ENCODE data around the gene ZDHHC1.

ZDHHC1 gene

GRCh38 chr16:67395458-67396158, 20.7 kb downstream of the ZDHHC1 start:
- peaks cover 81% of the 10 kb centered on the region for H3K27me3 ChIP-seq (ENCODE audit: insufficient read depth, low read length)
- no peaks in the 10 kb centered on the region for H3K36me3 ChIP-seq (ENCODE audit: insufficient read depth, low read depth, low read length)
- no peak overlapping the region for H3K27ac ChIP-seq (ENCODE audit: low read length)
- no peaks in the 10 kb centered on the region for H3K9me3 ChIP-seq (ENCODE audit: insufficient read depth, low read depth, low read length)
- H3K9ac ChIP-seq (ENCODE audit: low read depth, low read length): no peak overlapping the region
- H3K4me3 ChIP-seq (ENCODE audit: low read length): peak overlapping the region; percentile 36; the same call in 1 of the 2 replicates
- peaks cover 12% of the 10 kb centered on the region; the same call in 1 of the 2 replicates for H3K4me1 ChIP-seq (ENCODE audit: insufficient read depth, low read length)

GRCh38 chr16:67395105-67395457, 21.2 kb downstream of the ZDHHC1 start:
- no peak overlapping the region for H3K9ac ChIP-seq (ENCODE audit: low read depth, low read length)
- H3K9me3 ChIP-seq (ENCODE audit: insufficient read depth, low read depth, low read length): no peaks in the 10 kb centered on the region
- H3K4me3 ChIP-seq (ENCODE audit: low read length): peak overlapping the region; percentile 40; the same call in 1 of the 2 replicates
- no peaks in the 10 kb centered on the region for H3K36me3 ChIP-seq (ENCODE audit: insufficient read depth, low read depth, low read length)
- peaks cover 12% of the 10 kb centered on the region; the same call in 1 of the 2 replicates for H3K4me1 ChIP-seq (ENCODE audit: insufficient read depth, low read length)
- peaks cover 81% of the 10 kb centered on the region for H3K27me3 ChIP-seq (ENCODE audit: insufficient read depth, low read length)
- H3K27ac ChIP-seq (ENCODE audit: low read length): no peak overlapping the region

DNA sequence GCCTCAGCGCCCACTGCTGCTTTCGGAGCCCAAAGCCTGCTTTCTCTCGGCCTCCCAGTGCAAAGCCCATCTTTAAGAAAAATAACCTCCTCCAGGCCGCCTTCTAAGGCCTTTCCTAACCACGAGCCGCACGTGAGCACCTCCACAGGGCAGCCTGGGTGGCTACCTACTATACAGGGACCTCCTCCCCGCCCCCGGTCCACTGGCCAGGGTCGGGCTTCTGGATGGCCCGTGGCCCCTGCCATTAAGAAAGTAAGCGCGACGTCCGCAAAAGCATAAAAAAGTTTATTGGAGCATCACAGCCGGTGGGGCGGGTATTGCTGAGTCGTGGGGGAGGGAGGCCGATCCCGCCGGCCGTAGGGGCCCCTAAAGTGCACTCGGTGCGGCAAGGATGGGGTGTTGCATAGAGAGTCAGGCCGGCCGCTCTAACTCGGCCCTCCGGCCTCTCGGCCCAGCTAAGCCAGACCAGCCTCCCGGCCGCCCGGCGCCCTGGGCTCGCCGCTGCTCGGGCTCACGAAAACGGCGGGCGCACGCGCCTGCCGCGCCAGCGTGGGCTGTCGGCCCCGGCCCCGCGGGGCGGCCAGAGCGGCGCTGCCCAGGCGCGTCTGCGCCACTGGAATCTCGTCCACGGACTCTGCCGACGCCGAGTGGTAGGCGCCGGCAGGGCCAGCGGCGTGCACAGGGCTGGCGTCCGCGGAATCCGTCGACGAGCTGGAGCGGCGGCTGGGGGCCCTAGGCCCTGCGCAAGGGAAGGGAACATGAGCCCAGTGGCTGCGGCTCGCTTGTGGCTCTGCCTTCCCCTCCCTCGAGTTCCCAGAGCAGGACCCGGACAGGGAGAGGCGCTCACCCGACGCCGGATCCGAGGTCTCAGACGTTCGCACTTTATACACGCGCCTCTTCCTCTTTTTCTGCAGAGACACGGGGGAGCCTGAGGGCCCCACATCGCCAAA, 21.8 kb downstream of the ZDHHC1 start:
- Histone ChIP-seq H3K36me3 (ENCODE audit: insufficient read depth, low read depth, low read length) (no peaks in the 10 kb centered on the region), H3K9ac (ENCODE audit: low read depth, low read length) (no peak overlapping the region), H3K27me3 (ENCODE audit: insufficient read depth, low read length) (peaks cover 81% of the 10 kb centered on the region), H3K4me3 (ENCODE audit: low read length) (peak overlapping the region; percentile 57; the same call in 1 of the 2 replicates), H3K4me1 (ENCODE audit: insufficient read depth, low read length) (peaks cover 8% of the 10 kb centered on the region; the same call in 1 of the 2 replicates), H3K27ac (ENCODE audit: low read length) (no peak overlapping the region), H3K9me3 (ENCODE audit: insufficient read depth, low read depth, low read length) (no peaks in the 10 kb centered on the region)

GRCh38 chr16:67393788-67394154, 22.5 kb downstream of the ZDHHC1 start:
- Histone ChIP-seq H3K9me3 (ENCODE audit: insufficient read depth, low read depth, low read length) (no peaks in the 10 kb centered on the region), H3K27me3 (ENCODE audit: insufficient read depth, low read length) (peaks cover 75% of the 10 kb centered on the region), H3K36me3 (ENCODE audit: insufficient read depth, low read depth, low read length) (no peaks in the 10 kb centered on the region), H3K27ac (ENCODE audit: low read length) (no peak overlapping the region), H3K9ac (ENCODE audit: low read depth, low read length) (no peak overlapping the region), H3K4me1 (ENCODE audit: insufficient read depth, low read length) (peaks cover 8% of the 10 kb centered on the region; the same call in 1 of the 2 replicates), H3K4me3 (ENCODE audit: low read length) (peak overlapping the region; percentile 57; the same call in 1 of the 2 replicates)

GRCh38 chr16:67393111-67393787, 23.0 kb downstream of the ZDHHC1 start, which contains the start of gene TPPP3:
TPPP3 (minus strand) TSS chr16:67393498; CDS start chr16:67391111, 2,387 bp downstream.
- Histone ChIP-seq H3K9ac (ENCODE audit: low read depth, low read length) (no peak within 1 kb of the TSS), H3K27me3 (ENCODE audit: insufficient read depth, low read length) (peaks cover 70% of the 10 kb centered on the region), H3K4me3 (ENCODE audit: low read length) (peak within 1 kb of the TSS; percentile 57; the same call in 1 of the 2 replicates), H3K9me3 (ENCODE audit: insufficient read depth, low read depth, low read length) (no peaks in the 10 kb centered on the region), H3K4me1 (ENCODE audit: insufficient read depth, low read length) (peaks cover 8% of the 10 kb centered on the region; the same call in 1 of the 2 replicates), H3K27ac (ENCODE audit: low read length) (no peak within 1 kb of the TSS), H3K36me3 (ENCODE audit: insufficient read depth, low read depth, low read length) (no peaks in the 10 kb centered on the region)

DNA sequence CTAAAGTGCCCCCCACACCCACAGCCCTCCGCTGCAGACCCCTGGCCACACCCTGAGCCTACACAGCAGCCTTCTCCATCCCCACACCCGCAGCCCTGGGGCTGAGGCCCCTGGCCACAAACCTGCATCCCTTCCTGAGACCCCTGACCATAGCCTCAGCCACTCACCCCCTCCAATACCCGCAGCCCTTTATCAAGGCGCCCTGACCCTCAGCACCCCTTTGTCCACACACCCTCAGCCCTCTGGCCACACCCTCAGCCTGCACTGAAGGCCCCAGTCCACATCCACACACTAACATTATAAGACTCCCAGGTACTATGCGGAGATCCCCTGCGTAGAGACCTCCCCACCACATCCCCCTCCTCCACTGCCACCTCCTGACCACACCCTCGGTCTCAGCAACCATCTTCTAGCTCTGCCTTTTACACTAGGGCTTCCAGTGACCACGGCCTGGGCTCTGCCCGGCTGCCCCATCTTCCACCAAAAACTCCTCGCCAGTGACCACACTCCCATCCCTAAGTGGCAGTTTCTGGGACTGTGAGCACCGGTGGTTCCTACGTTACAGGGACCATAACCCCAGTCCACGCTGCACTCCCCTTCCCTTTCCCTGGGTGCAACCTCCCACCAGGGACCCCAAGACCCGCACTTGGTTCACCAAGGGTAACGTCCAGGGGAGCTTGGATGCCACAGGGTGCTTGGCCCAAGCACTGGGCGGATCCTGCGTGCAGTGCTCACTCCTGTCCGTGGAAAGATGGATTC, 23.8 kb downstream of the ZDHHC1 start:
- peak overlapping the region; percentile 57; the same call in 1 of the 2 replicates for H3K4me3 ChIP-seq (ENCODE audit: low read length)
- no peak overlapping the region for H3K27ac ChIP-seq (ENCODE audit: low read length)
- H3K27me3 ChIP-seq (ENCODE audit: insufficient read depth, low read length): peaks cover 65% of the 10 kb centered on the region
- H3K36me3 ChIP-seq (ENCODE audit: insufficient read depth, low read depth, low read length): no peaks in the 10 kb centered on the region
- H3K9me3 ChIP-seq (ENCODE audit: insufficient read depth, low read depth, low read length): no peaks in the 10 kb centered on the region
- H3K9ac ChIP-seq (ENCODE audit: low read depth, low read length): no peak overlapping the region
- peaks cover 8% of the 10 kb centered on the region; the same call in 1 of the 2 replicates for H3K4me1 ChIP-seq (ENCODE audit: insufficient read depth, low read length)

- no peaks in the 10 kb centered on the region for H3K36me3 ChIP-seq (ENCODE audit: insufficient read depth, low read depth, low read length)
- no peak overlapping the region for H3K4me3 ChIP-seq (ENCODE audit: low read length)
- H3K4me1 ChIP-seq (ENCODE audit: insufficient read depth, low read length): peaks cover 5% of the 10 kb centered on the region; the same call in 1 of the 2 replicates
- no peak overlapping the region for H3K27ac ChIP-seq (ENCODE audit: low read length)
- H3K27me3 ChIP-seq (ENCODE audit: insufficient read depth, low read length): peaks cover 60% of the 10 kb centered on the region
- no peak overlapping the region for H3K9ac ChIP-seq (ENCODE audit: low read depth, low read length)
- no peaks in the 10 kb centered on the region for H3K9me3 ChIP-seq (ENCODE audit: insufficient read depth, low read depth, low read length)
These were observed 24.6 kb downstream of the ZDHHC1 start for GRCh38 chr16:67391424-67392300.

- Histone ChIP-seq H3K9me3 (ENCODE audit: insufficient read depth, low read depth, low read length) (no peaks in the 10 kb centered on the region), H3K27ac (ENCODE audit: low read length) (no peak overlapping the region), H3K4me3 (ENCODE audit: low read length) (no peak overlapping the region), H3K4me1 (ENCODE audit: insufficient read depth, low read length) (peaks cover 4% of the 10 kb centered on the region; the same call in 1 of the 2 replicates), H3K27me3 (ENCODE audit: insufficient read depth, low read length) (peaks cover 54% of the 10 kb centered on the region), H3K36me3 (ENCODE audit: insufficient read depth, low read depth, low read length) (no peaks in the 10 kb centered on the region), H3K9ac (ENCODE audit: low read depth, low read length) (no peak overlapping the region)
These were observed 25.4 kb downstream of the ZDHHC1 start for GRCh38 chr16:67390816-67391423.

DNA sequence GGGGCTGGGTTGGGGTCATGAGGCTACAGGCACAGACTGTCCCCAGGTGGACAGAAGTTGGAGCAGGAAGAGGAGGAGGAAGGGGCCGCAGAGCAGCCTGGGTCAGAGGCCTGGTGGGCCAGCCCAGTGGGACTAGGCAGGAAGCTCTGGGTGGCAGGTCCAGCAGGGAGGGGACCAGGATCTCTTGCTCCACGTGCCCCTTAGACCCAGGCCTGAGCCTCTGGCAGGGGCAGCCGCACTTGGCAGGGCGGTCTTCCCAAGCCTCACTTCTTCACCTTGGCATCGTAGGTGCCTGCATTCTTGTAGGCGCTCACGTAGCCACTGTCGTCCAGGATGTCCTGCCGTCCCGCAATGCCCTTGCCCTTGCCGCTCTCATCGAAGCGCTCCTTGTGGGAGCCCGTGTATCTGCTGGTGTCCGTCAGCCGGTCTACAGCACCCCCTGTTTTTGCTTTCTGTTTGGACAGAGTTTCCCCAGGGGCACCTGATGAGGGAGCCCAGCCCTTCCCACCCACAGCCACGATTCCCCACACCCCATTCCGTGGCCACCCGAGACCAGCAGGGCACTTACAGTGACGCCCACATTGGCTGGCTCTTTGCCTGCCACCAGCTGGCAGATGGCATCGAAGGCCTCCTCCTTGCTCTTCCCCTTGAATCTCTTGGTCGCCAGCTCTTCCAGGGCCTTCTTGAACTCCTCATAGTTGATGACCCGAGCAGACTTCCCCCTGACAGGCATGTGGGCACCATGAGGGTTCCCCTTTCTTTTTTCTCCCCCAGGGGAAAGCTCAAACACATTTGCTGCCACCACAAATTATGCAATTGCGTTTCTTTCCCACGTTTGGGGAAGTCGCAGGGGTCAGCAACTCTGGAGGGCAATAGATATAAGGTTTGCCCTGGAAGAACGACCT, 26.1 kb downstream of the ZDHHC1 start:
- no peak overlapping the region for H3K27ac ChIP-seq (ENCODE audit: low read length)
- H3K36me3 ChIP-seq (ENCODE audit: insufficient read depth, low read depth, low read length): no peaks in the 10 kb centered on the region
- no peak overlapping the region for H3K4me3 ChIP-seq (ENCODE audit: low read length)
- H3K9me3 ChIP-seq (ENCODE audit: insufficient read depth, low read depth, low read length): no peaks in the 10 kb centered on the region
- H3K4me1 ChIP-seq (ENCODE audit: insufficient read depth, low read length): peaks cover 3% of the 10 kb centered on the region; the same call in 1 of the 2 replicates
- H3K27me3 ChIP-seq (ENCODE audit: insufficient read depth, low read length): peaks cover 46% of the 10 kb centered on the region
- no peak overlapping the region for H3K9ac ChIP-seq (ENCODE audit: low read depth, low read length)
